K562 (cell line): ENCODE measurements around the gene THEM4. TPM values are rescaled to one million over a fixed set of nuclear protein-coding genes. Genes with fewer than 3 reads are reported as not detected.

ENCODE experiments used
- GABPA ChIP-seq: fragments of 200-800 bp; sonication (Bioruptor generic); conservative IDR thresholded peaks from 2 replicates; pipeline ENCODE4 v1.6.1; 2016; ENCODE audit warnings: low read depth, missing genetic modification characterization, missing compliant biosample characterization
- HSF4 ChIP-seq: fragments of 250-450 bp; sonication (Bioruptor Pico); IDR thresholded peaks from 2 replicates; pipeline ENCODE4 v2.1.2; 2022; ENCODE audit warnings: mild to moderate bottlenecking, moderate library complexity, borderline replicate concordance
- MTA2 ChIP-seq: fragments of 450-650 bp; IDR thresholded peaks from 2 replicates; pipeline ENCODE4 v1.6.1; 2016; ENCODE audit warnings: low read depth
- NFRKB ChIP-seq: fragments of 450-650 bp; IDR thresholded peaks from 2 replicates; pipeline ENCODE4 v1.6.1; 2016; ENCODE audit warnings: low read depth
- ZFP36 ChIP-seq: fragments of 150-350 bp; IDR thresholded peaks from 2 replicates; pipeline ENCODE4 v1.6.1; 2018; ENCODE audit warnings: low read length, low read depth; ENCODE audit not compliant: partially characterized antibody
- ZNF165 ChIP-seq: fragments of 250-450 bp; sonication (Bioruptor Pico); IDR thresholded peaks from 2 replicates; pipeline ENCODE4 v1.4.0; 2020; ENCODE audit warnings: borderline replicate concordance
- ZNF212 ChIP-seq: fragments of 450-650 bp; formaldehyde crosslinking; IDR thresholded peaks from 2 replicates; pipeline ENCODE4 v1.4.0; 2020; ENCODE audit warnings: mild to moderate bottlenecking
- ZNF253 ChIP-seq: fragments of 250-450 bp; sonication (Bioruptor Pico); conservative IDR thresholded peaks from 2 replicates; pipeline ENCODE4 v1.6.1; 2021; ENCODE audit warnings: mild to moderate bottlenecking
- ZNF354B ChIP-seq: fragments of 250-450 bp; sonication (Bioruptor Pico); IDR thresholded peaks from 2 replicates; pipeline ENCODE4 v1.4.0; 2020
- ZNF717 ChIP-seq: fragments of 250-450 bp; sonication (Bioruptor Pico); IDR thresholded peaks from 2 replicates; pipeline ENCODE4 v1.5.0; 2021
- polyA plus RNA-seq, 8 experiments: library from polyadenylated mRNA; depleted of rRNA in 4 of 8; stranded (reverse) in 5 of 8; unstranded in 3 of 8; fragments of >200 nt; fragmentation: Nextera tagmentation in 2 of 8; fragmentation: Illumina TruSeq in 1 of 8; extraction: Ambion mirVana in 2 of 8; extraction: Trizol in 1 of 8; gene quantifications; 2 replicates each; pipeline versions ENCODE4 v1.2.1 to v1.2.3, GENCODE V29; 2011 to 2014; ENCODE audit warnings: inconsistent platforms in 1 of 8, missing spikeins in 1 of 8
- total RNA-seq, 7 experiments: library from RNA; depleted of rRNA in 6 of 7; stranded (reverse); fragments of >200 nt in 6 of 7; fragmentation: Illumina TruSeq in 2 of 7; extraction: Trizol in 2 of 7; gene quantifications; 2 replicates each; pipeline versions ENCODE4 v1.2.1 to v1.2.3, GENCODE V29; 2011 to 2021; ENCODE audit warnings: low replicate concordance in 1 of 7
- TF ChIP-seq, protein P1 (sequence below): fragments of 450-650 bp; IDR thresholded peaks from 2 replicates; pipeline ENCODE4 v1.6.1; 2016; ENCODE audit warnings: low read depth
- TF ChIP-seq, protein P2 (sequence below): fragments of 450-650 bp; formaldehyde crosslinking; IDR thresholded peaks from 2 replicates; pipeline ENCODE4 v1.4.0; 2020; ENCODE audit warnings: mild to moderate bottlenecking, moderate library complexity
- TF ChIP-seq, protein P3 (sequence below): fragments of 250-450 bp; sonication (Bioruptor Pico); IDR thresholded peaks from 2 replicates; pipeline ENCODE4 v1.8.0; 2022; ENCODE audit warnings: inconsistent platforms, mild to moderate bottlenecking, moderate library complexity, borderline replicate concordance

THEM4 gene
- total and polyA plus RNA-seq, 9 of the 15 experiments (the other 6 are each of a cell fraction or from before 2014, with no cell fraction given) = 8.6 to 71.9 (median 35.3) TPM

DNA sequence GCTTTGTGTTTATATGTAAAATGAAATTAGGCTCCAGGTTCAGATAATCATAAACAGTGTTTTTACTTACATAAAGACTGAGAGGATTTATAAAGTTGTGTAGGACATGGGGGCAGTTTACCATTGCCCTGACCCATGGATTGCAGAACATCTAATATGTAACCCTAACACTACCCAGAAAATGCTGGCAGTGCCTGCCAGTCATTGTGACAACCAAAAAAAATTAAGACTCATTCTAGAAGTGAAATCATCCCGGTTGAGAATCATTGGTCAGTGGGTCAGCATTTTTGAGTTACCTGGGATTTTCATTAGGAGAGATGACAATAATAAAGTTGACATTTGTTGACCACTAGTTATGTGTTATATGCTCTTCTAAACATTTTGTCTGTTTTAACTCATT is 31.2 kb upstream of the THEM4 start (continued):
- TF ChIP-seq, protein P1, sequence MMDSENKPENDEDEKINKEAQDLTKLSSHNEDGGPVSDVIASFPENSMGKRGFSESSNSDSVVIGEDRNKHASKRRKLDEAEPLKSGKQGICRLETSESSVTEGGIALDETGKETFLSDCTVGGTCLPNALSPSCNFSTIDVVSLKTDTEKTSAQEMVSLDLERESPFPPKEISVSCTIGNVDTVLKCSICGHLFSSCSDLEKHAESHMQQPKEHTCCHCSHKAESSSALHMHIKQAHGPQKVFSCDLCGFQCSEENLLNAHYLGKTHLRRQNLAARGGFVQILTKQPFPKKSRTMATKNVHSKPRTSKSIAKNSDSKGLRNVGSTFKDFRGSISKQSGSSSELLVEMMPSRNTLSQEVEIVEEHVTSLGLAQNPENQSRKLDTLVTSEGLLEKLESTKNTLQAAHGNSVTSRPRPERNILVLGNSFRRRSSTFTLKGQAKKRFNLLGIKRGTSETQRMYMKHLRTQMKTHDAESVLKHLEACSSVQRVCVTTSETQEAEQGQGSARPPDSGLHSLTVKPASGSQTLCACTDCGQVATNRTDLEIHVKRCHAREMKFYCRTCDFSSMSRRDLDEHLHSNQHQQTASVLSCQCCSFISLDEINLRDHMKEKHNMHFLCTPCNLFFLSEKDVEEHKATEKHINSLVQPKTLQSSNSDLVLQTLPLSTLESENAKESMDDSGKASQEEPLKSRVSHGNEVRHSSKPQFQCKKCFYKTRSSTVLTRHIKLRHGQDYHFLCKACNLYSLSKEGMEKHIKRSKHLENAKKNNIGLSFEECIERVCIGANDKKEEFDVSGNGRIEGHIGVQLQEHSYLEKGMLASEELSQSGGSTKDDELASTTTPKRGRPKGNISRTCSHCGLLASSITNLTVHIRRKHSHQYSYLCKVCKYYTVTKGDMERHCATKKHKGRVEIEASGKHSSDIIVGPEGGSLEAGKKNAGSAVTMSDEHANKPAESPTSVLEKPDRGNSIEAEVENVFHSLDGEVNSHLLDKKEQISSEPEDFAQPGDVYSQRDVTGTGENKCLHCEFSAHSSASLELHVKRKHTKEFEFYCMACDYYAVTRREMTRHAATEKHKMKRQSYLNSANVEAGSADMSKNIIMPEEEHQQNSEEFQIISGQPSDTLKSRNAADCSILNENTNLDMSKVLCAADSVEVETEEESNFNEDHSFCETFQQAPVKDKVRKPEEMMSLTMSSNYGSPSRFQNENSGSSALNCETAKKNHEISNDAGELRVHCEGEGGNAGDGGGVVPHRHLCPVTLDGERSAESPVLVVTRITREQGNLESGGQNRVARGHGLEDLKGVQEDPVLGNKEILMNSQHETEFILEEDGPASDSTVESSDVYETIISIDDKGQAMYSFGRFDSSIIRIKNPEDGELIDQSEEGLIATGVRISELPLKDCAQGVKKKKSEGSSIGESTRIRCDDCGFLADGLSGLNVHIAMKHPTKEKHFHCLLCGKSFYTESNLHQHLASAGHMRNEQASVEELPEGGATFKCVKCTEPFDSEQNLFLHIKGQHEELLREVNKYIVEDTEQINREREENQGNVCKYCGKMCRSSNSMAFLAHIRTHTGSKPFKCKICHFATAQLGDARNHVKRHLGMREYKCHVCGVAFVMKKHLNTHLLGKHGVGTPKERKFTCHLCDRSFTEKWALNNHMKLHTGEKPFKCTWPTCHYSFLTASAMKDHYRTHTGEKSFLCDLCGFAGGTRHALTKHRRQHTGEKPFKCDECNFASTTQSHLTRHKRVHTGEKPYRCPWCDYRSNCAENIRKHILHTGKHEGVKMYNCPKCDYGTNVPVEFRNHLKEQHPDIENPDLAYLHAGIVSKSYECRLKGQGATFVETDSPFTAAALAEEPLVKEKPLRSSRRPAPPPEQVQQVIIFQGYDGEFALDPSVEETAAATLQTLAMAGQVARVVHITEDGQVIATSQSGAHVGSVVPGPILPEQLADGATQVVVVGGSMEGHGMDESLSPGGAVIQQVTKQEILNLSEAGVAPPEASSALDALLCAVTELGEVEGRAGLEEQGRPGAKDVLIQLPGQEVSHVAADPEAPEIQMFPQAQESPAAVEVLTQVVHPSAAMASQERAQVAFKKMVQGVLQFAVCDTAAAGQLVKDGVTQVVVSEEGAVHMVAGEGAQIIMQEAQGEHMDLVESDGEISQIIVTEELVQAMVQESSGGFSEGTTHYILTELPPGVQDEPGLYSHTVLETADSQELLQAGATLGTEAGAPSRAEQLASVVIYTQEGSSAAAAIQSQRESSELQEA = no peak
- TF ChIP-seq GABPA (tag) = no peak
- TF ChIP-seq ZNF212 (CRISPR knock-in tag) = no peak
- TF ChIP-seq, protein P2, sequence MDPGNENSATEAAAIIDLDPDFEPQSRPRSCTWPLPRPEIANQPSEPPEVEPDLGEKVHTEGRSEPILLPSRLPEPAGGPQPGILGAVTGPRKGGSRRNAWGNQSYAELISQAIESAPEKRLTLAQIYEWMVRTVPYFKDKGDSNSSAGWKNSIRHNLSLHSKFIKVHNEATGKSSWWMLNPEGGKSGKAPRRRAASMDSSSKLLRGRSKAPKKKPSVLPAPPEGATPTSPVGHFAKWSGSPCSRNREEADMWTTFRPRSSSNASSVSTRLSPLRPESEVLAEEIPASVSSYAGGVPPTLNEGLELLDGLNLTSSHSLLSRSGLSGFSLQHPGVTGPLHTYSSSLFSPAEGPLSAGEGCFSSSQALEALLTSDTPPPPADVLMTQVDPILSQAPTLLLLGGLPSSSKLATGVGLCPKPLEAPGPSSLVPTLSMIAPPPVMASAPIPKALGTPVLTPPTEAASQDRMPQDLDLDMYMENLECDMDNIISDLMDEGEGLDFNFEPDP (CRISPR knock-in tag) = no peak
- TF ChIP-seq, protein P3, sequence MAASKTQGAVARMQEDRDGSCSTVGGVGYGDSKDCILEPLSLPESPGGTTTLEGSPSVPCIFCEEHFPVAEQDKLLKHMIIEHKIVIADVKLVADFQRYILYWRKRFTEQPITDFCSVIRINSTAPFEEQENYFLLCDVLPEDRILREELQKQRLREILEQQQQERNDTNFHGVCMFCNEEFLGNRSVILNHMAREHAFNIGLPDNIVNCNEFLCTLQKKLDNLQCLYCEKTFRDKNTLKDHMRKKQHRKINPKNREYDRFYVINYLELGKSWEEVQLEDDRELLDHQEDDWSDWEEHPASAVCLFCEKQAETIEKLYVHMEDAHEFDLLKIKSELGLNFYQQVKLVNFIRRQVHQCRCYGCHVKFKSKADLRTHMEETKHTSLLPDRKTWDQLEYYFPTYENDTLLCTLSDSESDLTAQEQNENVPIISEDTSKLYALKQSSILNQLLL = no peak
- TF ChIP-seq MTA2 = no peak
- TF ChIP-seq ZFP36 = no peak
- no peak for TF ChIP-seq NFRKB
- TF ChIP-seq ZNF717 = no peak
- TF ChIP-seq HSF4 (CRISPR knock-in tag) = no peak
- TF ChIP-seq ZNF354B (CRISPR knock-in tag) = no peak
- TF ChIP-seq ZNF165 (CRISPR knock-in tag) = no peak
- TF ChIP-seq ZNF253 (CRISPR knock-in tag) = no peak
